Fibroblast of skin of right quadriceps (primary cell): Measurements from ENCODE around the gene SIK2.
"Not testable (repeated sequence)": the region's sequence is repeated elsewhere in the genome, so short reads cannot be mapped to it uniquely, and the experiment has no call there.

ENCODE experiments used
- DNase-seq: peaks from one replicate; pipeline ENCODE4 v3.0.0-alpha.2; 2013

Gene SIK2

DNA sequence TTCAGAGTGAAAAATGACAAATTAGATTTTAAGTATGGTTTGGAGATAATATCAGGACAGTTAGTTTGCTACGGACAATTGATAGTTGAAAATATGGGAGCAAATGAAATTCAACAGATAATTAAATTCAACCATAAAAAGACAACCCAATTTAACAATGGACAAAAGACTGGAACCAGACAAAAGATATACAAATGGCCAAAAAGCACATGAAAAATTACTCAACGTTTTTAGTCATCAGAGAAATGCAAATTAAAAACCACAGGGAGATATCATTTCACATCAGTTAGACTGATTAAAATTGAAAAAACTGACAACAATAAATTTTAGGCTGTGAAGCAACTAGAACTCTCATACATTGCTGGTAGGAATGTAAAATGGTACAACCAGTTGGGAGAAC lies 27.2 kb downstream of the SIK2 start:
- DNase-seq = no peak

DNA sequence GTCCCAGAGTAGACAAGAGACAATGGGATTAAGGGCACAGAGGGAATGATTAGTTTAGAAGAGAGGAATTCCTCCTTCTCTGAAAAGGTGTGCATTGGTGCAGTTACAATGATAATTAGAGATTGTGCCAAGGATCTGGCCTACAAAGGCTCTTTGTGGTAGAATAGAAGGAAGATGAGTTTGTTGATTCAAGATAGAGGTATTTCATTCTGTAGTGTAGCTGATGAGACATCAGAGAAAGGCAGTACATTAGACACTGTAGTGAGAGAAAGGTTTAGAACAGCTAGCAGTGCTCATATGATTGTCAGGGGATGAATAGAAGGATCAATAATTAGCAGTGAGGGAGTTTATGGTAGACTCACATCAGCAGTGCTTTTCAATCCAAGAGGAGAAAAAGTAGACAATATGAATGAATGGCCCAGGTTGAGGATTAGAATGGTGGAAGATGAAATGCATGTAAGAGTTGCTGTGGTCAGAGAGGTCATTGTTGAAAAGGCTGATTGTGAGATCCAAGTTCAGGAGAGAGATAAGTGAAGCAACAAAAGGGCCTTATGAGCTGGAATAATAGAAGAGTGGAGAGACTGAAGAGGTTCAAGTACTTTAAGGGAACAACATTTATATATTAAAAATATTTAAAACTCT lies 28.9 kb downstream of the SIK2 start:
- no peak for DNase-seq

DNA sequence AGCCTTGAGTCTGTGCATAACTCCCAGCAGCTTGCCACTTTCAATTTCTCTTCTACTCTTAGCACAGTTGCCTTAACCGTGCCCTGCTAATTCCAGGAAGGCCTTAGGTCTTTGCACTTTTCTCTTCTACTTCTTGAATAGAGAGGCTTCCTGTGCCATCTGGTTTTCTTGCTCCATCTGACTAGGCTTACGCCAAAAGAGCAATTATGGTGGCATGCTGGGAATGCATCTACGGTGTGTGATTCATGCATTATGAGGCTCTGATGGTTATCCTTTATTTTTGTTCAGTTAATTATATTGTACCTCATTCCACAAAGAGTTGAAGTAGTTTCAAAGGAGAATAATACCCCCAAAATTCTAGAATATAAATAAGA lies 29.4 kb downstream of the SIK2 start:
- peak; percentile 85 for DNase-seq

DNA sequence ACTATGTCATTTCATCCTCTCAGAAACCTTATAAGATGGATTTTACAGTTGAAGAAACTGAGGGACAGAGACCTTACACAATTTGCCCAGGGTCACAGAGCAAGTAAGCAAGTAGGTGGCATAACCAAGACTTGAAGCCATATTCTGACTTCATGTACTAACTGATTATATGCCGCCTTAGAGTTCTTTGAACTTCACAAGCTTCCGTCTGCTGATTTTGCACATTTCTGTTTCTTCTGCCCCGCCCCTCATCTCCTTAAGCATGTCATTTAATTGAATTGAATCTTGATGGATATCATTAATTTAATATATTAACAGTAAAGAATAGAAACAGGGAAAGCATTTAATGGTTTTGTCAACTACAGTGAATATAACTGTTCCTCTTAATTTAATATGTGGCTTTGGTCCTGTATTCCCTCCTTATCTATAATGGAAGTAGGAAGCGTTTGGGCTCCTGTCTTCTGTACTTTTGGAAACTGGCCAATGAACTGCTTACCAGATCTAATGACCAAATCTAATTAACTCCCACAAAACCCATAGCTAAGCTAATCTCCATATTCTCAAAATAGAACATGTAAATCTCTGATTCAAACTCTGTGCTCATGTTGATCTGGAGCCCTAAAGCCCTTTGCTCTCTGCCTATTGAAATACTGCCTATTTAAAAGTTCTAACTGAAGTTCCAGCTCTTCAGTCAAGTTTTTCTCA lies 30.4 kb downstream of the SIK2 start:
- no peak for DNase-seq

DNA sequence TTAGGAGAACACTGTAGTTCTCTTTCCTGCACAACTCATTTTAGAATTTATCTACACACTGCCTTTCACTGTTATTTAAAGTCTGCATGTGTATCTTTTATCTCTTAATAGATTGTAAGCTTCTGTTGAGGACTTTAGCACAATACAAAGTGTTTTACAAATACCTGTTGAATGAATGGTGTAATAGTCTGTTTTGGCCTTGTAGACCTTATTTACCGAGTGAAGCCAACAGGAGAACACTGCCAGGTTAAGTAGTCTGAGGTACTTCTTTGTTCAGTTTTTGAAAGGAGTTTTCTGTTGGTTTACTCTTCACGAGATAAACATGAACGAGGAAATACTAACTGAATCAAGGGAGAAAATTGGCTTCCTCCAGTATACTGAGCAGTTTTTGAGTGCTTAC lies 31.0 kb downstream of the SIK2 start:
- no peak for DNase-seq

DNA sequence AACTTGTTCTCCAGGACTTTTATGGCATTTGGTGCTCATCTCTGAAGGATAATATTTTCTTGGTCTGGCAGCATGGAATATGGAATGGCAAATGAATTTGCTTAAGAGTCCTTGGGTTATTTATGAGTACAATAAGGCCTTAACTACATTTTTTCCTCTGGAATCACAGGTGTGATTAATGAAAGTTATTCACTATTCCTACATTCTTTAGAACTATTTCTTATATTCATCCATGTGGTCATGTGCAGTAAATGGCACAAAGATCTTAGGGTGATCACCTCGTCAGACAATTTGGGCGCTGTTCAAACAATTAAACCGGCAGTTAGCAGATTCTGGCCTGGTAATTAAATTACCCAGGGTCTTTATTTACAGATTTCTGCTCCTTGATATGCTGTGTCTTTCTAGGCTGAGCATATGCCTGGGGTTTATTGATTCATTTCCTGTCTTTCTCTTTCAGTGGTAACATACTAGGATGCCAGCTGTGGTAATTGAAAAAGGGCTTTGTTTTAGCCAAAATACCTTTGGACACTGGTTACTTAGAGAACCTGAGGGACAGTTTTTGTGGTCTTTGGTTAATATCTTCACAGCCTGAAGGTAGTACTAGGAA lies 31.6 kb downstream of the SIK2 start:
- peak; percentile 31 for DNase-seq

DNA sequence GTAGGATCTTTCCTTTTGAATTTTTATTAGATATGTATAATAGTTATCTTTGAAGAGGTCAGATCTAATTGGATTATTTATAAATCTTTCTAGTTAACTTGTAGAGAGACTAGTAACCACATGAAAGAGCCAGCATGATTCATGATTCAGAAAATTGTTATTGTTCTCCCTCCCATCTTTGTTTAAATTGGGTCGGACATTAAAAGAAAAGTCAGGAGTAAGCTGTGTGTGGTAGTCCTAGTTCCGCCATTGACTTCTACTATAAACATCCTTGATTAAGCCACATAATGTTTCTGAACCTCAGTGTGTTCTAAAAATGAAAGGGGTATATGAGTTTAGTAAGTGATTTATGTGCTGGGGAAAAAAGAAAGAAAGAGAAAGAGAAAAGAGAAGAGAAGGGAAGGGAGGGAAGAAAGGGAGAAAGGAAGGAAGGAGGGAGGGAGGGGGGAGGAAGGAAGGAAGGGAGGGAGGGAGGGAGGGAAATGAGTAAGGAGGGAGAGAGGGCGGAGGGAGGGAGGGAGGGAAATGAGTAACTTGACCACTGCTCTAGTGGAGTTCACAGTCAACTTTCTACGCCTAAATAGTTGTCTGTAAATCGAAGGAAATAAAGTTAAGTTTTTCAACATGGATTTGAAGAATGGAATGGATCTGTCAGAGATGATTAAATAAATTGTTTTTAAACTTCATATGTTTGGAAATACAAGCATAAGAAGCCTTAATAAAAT lies 32.9 kb downstream of the SIK2 start:
- peak; percentile 29 for DNase-seq

DNA sequence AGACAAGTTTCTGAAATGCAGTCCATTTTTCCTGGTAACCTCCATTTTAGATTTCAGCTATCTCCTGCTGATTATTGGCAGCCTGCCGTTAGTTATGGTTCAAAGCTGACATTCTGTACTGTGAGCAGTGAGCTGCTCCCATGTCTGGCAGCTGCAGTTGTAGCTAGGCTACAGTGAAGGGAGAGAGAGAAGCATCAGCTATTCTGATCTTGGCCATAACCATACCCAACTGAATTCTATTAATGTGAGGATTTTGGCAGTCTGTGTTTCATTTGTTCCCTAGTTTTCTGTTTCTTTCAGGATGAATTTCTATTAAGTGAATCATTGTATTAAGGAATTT lies 33.4 kb downstream of the SIK2 start:
- peak; percentile 55 for DNase-seq

DNA sequence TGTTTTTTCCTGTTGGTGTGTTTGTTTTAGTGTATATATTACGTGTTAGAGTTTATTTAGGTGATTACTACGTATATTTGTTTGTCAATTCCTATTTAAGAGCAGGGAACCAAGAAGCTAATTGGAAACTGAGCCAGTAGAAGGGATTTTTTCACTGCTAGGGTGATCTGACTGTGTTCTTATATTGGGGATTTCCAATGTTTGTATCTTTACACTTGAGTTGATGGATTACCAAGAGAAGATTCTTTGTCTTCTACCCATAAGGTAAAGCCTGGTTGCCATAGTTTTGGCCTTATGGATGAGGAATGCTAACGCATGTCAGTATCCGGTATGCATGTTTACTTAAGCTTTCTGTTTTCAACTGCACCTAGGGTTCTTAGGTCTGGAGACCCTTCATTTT lies 35.6 kb downstream of the SIK2 start:
- no peak for DNase-seq

DNA sequence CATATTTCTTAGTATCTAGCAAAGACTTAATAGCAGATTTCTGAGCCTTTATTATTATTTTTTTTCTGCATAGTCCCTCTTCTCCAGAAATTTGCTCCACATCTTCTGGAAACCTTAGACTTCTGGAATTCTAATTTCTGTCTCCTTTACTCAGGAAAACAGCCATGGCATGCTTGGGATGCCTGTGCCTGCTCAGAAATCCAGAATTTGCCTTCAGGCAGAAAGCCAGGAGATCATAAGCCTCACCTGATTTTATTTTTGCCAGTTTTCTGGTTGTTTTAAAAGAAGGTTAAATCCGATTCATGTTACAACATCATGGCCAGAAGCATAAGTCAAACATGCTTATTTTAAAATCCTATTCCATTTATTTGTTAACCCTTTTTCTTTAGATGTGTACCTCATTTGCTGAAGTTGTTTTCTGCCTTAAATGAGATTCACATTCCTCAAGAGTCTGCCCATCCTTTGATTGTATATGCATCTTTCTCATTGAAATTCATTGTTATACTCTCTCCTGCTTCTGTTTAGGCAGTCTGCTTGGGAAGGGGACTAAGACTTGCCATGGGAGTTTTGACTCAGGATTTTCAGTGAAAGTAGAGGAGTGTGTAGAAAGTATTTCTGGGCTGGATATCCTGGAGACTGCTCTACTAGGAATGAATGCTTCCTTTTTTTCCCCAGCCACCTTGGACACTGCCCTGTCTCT lies 37.1 kb downstream of the SIK2 start:
- no peak for DNase-seq

DNA sequence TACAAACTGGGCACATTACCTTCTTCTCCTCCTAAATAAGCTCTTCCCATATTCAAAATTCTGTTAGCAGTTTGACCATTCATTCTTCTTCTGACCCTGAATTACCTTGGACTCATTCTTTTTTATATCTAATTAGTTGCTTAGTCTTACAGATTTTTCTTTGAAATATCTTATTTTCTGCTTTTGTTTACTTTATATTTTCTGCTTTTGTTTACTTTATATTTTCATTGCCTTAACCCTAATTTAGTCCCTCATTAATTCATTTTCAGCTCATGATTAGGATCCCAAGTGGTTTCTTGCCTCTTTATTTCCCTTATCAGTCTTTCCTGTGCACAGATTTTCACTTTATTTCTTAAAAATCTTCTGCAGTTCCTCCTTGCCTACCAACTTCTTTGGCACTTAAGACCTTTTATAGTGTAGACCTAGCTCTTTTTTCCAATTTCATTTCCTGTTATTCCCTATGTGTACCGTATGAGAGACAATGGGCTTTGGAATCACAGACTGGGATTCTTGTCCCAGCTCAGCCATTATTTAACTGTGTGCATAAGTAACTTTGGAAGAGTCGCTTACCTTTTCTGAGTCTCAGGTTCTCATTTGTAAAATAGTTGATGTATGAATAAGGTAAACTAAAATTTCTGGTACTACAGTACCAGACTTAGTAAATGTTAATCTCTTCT lies 39.2 kb downstream of the SIK2 start:
- DNase-seq = no peak

DNA sequence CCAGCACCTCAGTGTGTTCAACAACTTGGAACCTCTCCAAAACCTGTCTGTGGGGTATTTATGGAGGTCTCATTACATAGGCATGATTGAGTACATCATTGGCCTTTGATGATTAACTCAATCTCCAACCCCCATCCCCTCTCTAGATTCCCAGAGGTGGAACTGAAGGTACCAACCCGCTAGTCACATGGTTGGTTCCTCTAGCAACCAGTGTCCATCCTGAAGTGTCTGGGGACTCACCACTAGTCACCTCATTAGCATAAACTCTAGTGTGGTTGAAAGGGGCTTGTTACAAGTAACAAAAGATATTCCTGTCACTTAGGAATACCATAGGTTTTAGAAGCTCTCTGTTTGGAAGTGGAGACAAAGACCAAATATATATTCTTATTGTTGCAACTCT lies 40.3 kb downstream of the SIK2 start:
- no peak for DNase-seq

DNA sequence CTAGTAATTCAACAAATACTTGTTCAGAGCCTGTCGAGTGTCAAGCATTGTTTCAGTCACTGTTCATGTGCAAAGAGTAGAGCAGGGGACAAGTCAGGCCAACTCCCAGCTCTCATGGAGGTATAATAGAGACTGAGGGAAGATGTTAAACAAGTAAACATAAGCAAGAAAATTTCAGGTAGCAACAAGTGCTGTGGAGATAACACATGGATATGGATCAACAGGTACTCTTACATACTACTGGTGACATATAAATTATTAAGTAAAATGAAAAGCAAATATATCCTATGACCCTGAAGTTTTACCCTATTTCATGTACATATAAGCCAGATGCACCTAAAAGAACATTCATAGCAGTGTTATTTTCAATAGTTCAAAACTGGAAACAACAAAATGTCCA lies 42.7 kb downstream of the SIK2 start:
- DNase-seq = no peak

DNA sequence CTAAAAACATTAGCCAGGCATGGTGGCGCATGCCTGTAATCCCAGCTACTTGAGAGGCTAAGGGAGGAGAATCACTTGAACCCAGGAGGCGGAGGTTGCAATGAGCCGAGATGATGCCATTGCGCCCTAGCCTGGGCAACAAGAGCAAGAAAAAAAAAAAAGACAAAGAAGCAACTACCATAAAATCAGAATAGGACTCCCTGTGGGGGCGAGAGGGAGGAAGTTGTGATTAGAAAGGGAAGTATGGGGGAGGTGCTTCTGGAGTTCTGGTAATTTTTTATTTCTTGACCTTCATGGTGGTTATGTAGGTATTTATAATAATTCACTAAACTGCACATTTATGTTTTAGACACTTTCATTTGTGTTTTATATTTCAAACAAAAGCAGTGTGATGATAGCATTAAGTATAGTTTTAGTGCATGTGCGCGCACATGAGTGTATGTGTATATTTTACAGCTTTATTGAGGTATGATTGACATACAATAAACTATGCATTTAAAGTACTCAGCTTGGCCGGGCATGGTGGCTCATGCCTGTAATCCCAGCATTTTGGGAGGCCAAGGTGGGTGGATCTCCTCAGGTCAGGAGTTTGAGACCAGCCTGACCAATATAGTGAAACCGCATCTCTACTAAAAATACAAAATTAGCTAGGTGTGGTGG lies 43.5 kb downstream of the SIK2 start:
- DNase-seq = no peak

DNA sequence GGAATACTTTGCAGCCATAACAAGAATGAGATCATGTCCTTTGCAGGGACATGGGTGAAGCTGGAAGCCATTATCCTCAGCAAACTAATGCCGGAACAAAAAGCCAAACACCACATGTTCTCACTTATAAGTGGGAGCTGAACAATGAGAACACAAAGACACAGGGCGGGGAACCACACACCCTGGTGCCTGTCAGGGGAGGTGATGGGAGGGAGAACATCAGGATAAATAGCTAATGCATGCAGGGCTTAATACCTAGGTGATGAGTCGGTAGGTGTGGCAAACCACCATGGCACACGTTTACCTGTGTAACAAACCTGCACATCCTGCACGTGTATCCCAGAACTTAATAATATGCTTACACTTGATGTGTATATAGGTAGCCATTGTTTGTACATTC lies 49.1 kb downstream of the SIK2 start:
- DNase-seq = not testable (repeated sequence)

DNA sequence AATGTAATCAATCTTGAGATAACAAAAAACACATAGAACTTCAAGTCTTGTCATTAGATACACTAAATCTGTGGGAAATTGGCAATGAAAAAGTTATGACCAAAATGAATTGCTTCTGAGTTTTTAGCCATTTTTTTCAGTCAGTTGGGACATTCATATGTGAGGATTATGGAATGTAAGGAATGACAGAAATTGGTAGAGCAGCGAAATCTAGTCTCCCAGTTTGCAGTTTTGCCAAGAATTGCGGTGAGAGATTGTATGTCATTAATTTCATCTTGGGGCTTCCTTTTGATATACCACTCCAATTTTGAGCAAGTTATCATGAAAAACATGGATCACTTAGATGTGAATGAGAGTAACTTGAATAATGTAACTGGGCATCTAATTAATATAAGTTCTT lies 49.9 kb downstream of the SIK2 start:
- peak; percentile 51 for DNase-seq

DNA sequence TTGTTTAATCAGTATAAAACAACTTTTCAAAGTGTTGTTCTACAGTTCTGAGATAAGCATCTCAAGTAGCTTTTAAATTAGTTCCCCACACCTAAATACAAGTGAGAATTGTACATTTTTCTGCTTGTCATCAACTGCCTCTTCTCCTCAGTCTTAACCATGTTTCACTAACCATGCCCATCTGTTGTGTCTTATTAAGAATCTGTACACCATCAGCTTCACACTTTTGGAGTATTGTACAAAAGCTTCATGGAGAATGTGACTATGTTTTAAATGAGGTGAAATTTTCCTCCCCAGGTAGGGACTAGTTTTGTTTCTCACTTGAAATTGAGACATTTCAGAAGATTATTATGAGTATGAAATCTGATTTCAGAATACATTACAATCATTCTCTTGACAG lies 52.4 kb downstream of the SIK2 start:
- DNase-seq = no peak

DNA sequence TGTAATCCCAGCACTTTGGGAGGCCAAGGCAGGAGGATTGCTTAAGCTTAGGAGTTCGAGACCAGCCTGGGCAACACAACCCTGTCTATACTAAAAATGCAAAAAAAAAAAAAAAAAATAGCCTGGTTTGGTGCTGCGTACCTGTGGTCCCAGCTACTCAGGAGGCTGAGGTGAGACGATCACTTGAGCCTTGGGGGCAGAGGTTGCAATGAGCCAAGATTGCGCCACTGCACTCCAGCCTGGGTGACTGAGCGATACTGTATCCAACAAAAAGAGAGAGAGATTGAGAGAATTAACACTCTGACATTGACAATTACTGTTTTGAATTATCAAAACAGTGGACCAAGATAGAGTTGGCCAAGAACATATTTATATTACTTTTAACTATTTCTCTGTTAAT lies 53.7 kb downstream of the SIK2 start:
- DNase-seq = no peak

DNA sequence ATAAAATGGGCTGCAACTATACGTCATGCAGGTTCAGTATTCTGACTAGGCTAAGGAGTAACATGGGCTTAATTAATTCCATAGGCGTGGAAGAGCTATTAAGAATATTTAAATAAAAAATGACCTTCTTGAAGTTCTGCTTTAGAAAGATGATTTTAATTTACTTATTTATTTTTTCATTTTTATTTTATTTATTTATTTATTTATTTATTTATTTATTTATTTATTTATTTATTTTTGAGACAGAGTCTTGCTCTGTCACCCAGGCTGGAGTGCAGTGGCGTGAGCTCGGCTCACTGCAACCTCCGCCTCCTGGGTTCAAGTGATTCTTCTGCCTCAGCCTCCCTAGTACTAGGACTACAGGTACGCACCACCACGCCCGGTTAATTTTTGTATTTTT lies 55.7 kb downstream of the SIK2 start:
- not testable (repeated sequence) for DNase-seq

DNA sequence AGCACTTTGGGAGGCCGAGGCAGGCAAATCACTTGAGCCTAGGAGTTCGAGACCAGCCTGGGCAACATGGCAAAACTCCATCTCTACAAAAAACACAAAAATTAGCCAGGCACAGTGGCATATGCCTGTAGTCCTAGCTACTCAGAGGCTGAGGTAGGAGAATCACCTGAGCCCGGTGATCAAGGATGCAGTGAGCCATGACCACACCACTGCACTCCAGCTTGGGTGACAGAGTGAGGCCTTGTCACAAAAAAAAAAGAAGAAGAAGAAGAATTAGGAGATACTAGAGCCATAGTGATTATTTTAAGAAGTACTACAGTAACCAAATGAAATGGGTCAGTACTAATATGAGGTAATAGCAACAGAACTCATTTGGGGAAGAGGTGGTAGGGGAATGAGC lies 56.2 kb downstream of the SIK2 start:
- DNase-seq = not testable (repeated sequence)

DNA sequence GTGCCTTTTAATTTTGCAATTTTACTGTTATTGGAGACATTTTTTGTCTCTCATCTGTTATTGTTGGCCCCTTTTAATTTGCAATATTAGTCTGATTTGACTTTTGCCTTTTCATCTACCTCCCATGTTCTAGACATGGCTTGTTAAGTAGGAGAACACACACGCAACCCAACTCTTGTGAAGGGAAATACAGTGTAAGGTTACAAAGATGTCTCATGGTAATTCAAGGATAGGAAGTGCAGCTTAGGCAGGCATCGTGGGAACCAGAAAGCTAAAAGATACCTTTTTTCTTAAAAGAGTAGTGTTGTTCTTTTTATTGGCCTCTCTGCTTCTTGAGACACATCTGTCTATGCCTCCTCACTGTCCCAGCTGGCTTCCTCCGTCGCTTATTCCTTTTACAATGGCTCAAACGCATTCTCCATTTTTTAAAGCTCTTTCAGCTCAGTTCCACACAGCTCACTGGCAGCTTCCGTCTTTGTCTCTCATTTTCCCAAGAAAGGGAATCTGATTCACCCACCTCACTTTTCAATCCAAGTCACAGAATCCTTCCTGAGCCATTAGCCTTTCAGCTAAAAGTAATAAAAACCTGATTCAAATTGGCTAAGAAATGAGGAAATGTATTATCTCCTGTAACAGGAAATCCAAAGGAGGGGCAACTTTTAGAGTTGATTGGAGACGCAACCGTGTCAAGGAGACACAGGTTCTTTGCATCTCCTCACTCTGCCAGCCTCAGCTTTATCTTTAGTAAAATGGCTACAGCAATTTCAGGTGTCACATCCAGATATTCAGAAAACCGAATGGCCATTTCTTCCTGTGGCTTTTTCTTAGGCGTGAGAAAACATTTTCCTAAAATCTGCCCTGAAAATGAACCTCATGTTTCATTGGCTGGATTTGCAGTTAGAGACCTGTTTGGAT lies 57.2 kb downstream of the SIK2 start:
- DNase-seq = no peak
